Gastroesophageal sphincter (tissue), 3 donors: ENCODE measurements around the gene CFAP46.

Experiments used
- CTCF ChIP-seq, 4 experiments: fragments of 200-600 bp in 2 of 4; fragments of 450-650 bp in 2 of 4; sonication (generic) in 1 of 4; IDR thresholded peaks; one replicate each; pipeline ENCODE4 v1.5.1; 2017 to 2019; ENCODE audit warnings: antibody characterized with exemption in 4 of 4, mild to moderate bottlenecking in 2 of 4, moderate library complexity in 2 of 4
- POLR2AphosphoS5 ChIP-seq: sonication (generic); formaldehyde crosslinking; IDR thresholded peaks from one replicate; pipeline ENCODE4 v1.6.1; 2017; ENCODE audit warnings: antibody characterized with exemption

- TF ChIP-seq CTCF (IDR thresholded peaks at IDR 0.05) (no peak), POLR2AphosphoS5 (no peak)
These were observed 33.7 kb upstream of the CFAP46 start for GRCh38 chr10:132975831-132976682.
